ENCODE measurements around the gene MAB21L3. TPM values are rescaled to one million over a fixed set of nuclear protein-coding genes. Genes with fewer than 3 reads are reported as not detected.

Gene MAB21L3
- total and polyA plus RNA-seq, 8 donors = 0.18 to 0.60 TPM; not detected in 6

DNA sequence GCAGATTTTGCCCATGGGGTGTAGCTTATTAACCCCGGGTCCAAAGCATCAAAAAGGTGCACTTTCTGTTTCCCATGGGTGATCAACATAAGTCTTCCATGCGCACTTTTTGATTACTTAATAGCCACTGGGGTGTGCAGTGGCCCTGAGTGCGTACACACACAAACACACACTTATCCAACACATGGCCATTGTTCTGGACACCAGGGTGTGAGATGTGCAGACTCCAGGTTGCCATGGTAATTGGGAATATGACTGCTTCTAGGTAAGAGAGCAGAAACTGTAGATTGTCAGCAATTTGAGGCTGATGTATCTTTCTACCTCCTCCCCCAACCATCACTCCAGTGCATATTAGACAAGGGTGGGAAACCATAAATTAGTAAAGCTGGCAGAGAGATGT lies 68.8 kb downstream of the MAB21L3 start:
- H3K27me3 ChIP-seq = peaks cover 0 to 4% (median 0%) of the 10 kb centered on the region in 3 donors
- peaks cover 0 to 11% (median 4%) of the 10 kb centered on the region in 4 donors for H3K4me1 ChIP-seq
- no peak overlapping the region for H3K4me3 ChIP-seq
- 51 to 67% (median 62%) methylated on average over 3 of the region's 3 CpGs for WGBS, 5 donors
- intact Hi-C loops (cut with DNase I; ENCODE audit: low total_unique reads) = no loop called here
- TF ChIP-seq POLR2AphosphoS5 (IDR thresholded peaks at IDR 0.05) (no peak), POLR2A (IDR thresholded peaks at IDR 0.05) (no peak), EP300 (IDR thresholded peaks at IDR 0.05) (no peak)
- TF ChIP-seq, protein P1, sequence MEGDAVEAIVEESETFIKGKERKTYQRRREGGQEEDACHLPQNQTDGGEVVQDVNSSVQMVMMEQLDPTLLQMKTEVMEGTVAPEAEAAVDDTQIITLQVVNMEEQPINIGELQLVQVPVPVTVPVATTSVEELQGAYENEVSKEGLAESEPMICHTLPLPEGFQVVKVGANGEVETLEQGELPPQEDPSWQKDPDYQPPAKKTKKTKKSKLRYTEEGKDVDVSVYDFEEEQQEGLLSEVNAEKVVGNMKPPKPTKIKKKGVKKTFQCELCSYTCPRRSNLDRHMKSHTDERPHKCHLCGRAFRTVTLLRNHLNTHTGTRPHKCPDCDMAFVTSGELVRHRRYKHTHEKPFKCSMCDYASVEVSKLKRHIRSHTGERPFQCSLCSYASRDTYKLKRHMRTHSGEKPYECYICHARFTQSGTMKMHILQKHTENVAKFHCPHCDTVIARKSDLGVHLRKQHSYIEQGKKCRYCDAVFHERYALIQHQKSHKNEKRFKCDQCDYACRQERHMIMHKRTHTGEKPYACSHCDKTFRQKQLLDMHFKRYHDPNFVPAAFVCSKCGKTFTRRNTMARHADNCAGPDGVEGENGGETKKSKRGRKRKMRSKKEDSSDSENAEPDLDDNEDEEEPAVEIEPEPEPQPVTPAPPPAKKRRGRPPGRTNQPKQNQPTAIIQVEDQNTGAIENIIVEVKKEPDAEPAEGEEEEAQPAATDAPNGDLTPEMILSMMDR (IDR thresholded peaks at IDR 0.05) = no peak
- H3K27ac ChIP-seq = no peak overlapping the region
- H3K9me3 ChIP-seq = no peaks in the 10 kb centered on the region
- peak in 1 of 2 donors; percentile 23 for DNase-seq
- no peaks in the 10 kb centered on the region for H3K36me3 ChIP-seq

DNA sequence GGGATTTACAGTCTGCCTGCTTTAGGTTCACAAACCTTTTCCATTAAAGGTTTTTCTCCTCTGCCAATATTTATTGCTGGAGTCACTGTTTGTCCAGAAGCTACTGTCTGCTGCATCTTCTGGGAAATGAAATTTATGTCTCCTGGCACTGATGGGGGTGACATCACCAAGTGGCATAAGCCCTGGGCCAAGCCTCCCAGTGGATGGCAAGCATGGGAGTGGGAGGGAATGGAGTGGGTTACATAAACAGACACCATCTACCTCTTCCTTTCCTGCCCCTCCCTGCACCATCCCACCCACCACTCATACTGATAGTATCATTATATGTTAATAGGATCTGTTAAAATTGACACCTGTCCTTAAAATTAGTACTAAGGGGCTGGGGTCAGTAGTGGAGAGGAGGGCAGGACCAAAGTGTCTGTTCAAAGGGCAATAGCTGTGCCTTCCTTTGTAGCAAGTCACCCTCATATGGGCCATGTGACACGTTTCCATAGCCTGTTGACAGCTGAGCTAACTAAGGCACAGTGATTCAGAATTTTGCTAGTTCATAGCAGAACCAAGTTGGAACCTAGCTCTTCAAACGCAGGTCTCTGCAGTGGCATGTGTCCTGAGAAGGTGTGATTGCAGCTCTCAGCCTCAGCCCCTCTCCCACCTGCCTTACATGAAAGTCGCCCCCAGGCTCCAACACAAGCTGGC lies 71.0 kb downstream of the MAB21L3 start:
- H3K4me3 ChIP-seq = no peak overlapping the region
- peaks cover 0 to 4% (median 0%) of the 10 kb centered on the region in 3 donors for H3K27me3 ChIP-seq
- intact Hi-C loops (cut with DNase I; ENCODE audit: low total_unique reads) = no loop called here
- 78 to 90% (median 82%) methylated on average over 3 of the region's 3 CpGs for WGBS, 5 donors
- H3K9me3 ChIP-seq = no peaks in the 10 kb centered on the region
- peaks cover 0 to 11% (median 4%) of the 10 kb centered on the region in 4 donors for H3K4me1 ChIP-seq
- H3K36me3 ChIP-seq = no peaks in the 10 kb centered on the region
- no peak for TF ChIP-seq POLR2AphosphoS5 (IDR thresholded peaks at IDR 0.05)
- TF ChIP-seq EP300 (IDR thresholded peaks at IDR 0.05) = no peak
- TF ChIP-seq POLR2A (IDR thresholded peaks at IDR 0.05) = no peak
- TF ChIP-seq, protein P1 (IDR thresholded peaks at IDR 0.05) = no peak
- no peak overlapping the region for H3K27ac ChIP-seq
- DNase-seq = no peak

Other genes starting within 250 kb of the MAB21L3 start
- 1 to 10 TPM in 4 of 5 donors, under 1 TPM in 1; 0.29 to 9.8 (median 5.8) TPM for gene SLC22A15, start 134.9 kb upstream of the MAB21L3 start, total RNA-seq
- 1 to 10 TPM; 1.9 to 3.7 (median 2.9) TPM for gene SLC22A15, start 134.9 kb upstream of the MAB21L3 start, polyA plus RNA-seq